T1000 (cell line): Measurements from ENCODE around the gene MPEG1.

Experiments used
- DNase-seq: peaks from one replicate; lab custom pipeline; 2025; ENCODE audit warnings: mixed read lengths; lab: John Stamatoyannopoulos, UW

The MPEG1 gene

DNA sequence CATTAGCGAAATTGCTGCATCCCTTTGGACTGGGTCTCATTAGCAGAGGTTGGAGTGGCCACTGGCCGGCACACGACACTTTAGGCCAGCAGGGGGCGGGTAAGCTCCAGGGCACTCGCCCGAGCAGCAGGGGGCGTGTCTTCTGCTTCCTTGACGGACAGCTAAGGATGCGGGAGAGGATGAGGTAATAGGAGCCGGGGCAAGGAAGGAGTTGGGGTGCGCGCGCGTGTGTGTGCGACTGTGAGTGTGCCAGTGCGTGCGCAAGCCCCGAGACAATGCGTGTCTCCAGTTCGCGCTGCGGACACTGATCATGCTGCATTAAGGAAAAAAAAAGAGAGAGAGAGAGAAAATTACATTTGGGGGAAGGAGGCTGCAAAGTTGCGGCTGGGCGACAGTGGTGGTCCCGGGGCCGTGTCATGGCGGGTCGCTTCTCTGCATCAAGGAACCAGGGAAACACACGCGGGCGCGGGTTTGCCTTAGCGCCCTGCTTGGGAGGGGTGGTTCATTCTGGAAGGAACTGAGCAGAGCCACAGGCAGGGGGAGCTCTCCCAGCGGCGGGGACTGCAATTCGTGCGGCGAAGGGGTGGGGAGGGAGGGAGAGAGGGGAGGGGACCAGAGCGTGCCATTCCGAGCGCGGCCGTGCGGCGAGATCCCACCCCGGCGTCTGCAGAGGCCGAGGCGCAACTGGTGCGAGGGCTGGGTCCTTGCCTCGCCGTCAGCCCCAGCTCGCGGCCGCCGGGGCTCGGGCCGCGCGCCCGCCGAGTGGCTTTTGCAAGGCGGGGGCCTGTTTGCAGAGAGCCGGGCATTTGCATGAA is 41.0 kb downstream of the MPEG1 start, which contains the start of gene DTX4:
DTX4 (plus strand) TSS at position 625 of the 815 bp plus-strand sequence. CDS start 464 bp downstream, outside the sequence.
- DNase-seq: peak; percentile 80

DNA sequence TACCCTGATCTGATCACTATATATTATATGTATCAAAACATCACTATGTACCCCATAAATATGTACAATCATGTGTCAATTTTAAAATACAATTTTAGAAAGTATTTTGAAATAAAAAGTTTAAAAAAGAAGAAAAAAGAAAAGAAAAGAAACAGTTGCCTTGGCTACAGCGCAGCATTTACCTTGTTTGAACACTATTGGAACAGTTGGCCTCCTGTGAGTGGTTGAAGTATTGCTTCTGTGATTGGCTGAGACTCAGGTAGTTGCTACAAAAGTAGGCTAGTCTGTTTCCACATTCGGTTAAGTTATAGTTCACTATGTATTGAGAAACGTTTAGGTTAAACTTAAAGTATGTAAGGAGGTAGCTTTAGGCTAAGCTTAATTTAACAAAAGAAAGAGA is 48.7 kb downstream of the MPEG1 start:
- no peak for DNase-seq
